Neural cell (in vitro differentiated cells): ENCODE data around the gene COLEC12. TPM values are rescaled to one million over a fixed set of nuclear protein-coding genes. Genes with fewer than 3 reads are reported as not detected.

Experiments
- H2AFZ ChIP-seq: fragments of 200-600, 300-800 bp; sonication (generic), shearing (Covaris generic); 2 replicates; pipeline ENCODE4 v1.6.0; 2014; ENCODE audit warnings: low read depth, mild to moderate bottlenecking, antibody characterized with exemption, low read length, moderate library complexity
- H3F3A ChIP-seq: fragments of 200-600 bp; shearing (Covaris generic); 2 replicates; pipeline ENCODE4 v1.6.1; 2016; ENCODE audit warnings: mild to moderate bottlenecking, moderate library complexity, mixed read lengths, antibody characterized with exemption, low read length; ENCODE audit not compliant: insufficient read depth, poor library complexity, severe bottlenecking
- H3K27ac ChIP-seq: fragments of 200-600, 300-800 bp; sonication (generic), shearing (Covaris generic); 2 replicates; pipeline ENCODE4 v1.5.1; 2014; ENCODE audit warnings: mild to moderate bottlenecking, low read length, moderate library complexity
- H3K27me3 ChIP-seq: fragments of 300-800, 200-600 bp; sonication (generic), shearing (Covaris generic); 2 replicates; pipeline ENCODE4 v1.6.0; 2014; ENCODE audit warnings: mild to moderate bottlenecking, low read depth, low read length, moderate library complexity; ENCODE audit not compliant: insufficient read depth
- H3K36me3 ChIP-seq: fragments of 300-800, 200-600 bp; sonication (generic), shearing (Covaris generic); 2 replicates; pipeline ENCODE4 v1.5.1; 2014; ENCODE audit warnings: mild to moderate bottlenecking, antibody characterized with exemption, low read length, moderate library complexity; ENCODE audit not compliant: insufficient read depth
- H3K4me2 ChIP-seq: fragments of 300-800, 200-600 bp; sonication (generic), shearing (Covaris generic); 2 replicates; pipeline ENCODE4 v1.6.0; 2014; ENCODE audit warnings: mild to moderate bottlenecking, low read length
- H3K4me3 ChIP-seq: fragments of 300-800, 200-600 bp; sonication (generic), shearing (Covaris generic); 2 replicates; pipeline ENCODE4 v1.5.1; 2014; ENCODE audit warnings: mild to moderate bottlenecking, low read length, moderate library complexity
- H3K79me2 ChIP-seq: fragments of 200-600 bp; shearing (Covaris generic); replicated peaks from 2 replicates; pipeline ENCODE4 v1.6.0; 2014; ENCODE audit warnings: mild to moderate bottlenecking, low read length, moderate library complexity; ENCODE audit not compliant: insufficient read depth
- H3K9ac ChIP-seq: fragments of 300-800, 200-600 bp; sonication (generic), shearing (Covaris generic); 2 replicates; pipeline ENCODE4 v1.6.1; 2016; ENCODE audit warnings: mild to moderate bottlenecking, low read length, mixed read lengths
- H3K9me2 ChIP-seq: fragments of 200-600 bp; shearing (Covaris generic); 2 replicates; pipeline ENCODE4 v1.6.1; 2016; ENCODE audit warnings: mild to moderate bottlenecking, low read length, mixed read lengths; ENCODE audit not compliant: insufficient read depth
- H3K9me3 ChIP-seq: fragments of 200-600, 300-800 bp; sonication (generic), shearing (Covaris generic); 2 replicates; pipeline ENCODE4 v1.6.1; 2016; ENCODE audit warnings: mild to moderate bottlenecking, mixed run types, low read length, moderate library complexity, mixed read lengths
- H4K20me1 ChIP-seq: fragments of 200-600 bp; shearing (Covaris generic); 2 replicates; pipeline ENCODE4 v1.6.1; 2016; ENCODE audit warnings: mild to moderate bottlenecking, mixed run types; ENCODE audit not compliant: insufficient read depth
- CTCF ChIP-seq: fragments of 450-650 bp; IDR thresholded peaks from 2 replicates; pipeline ENCODE4 v1.5.1; 2014; ENCODE audit warnings: antibody characterized with exemption, mild to moderate bottlenecking, moderate library complexity; ENCODE audit not compliant: poor library complexity, severe bottlenecking
- EP300 ChIP-seq: fragments of 450-650 bp; conservative IDR thresholded peaks from 2 replicates; pipeline ENCODE4 v1.6.1; 2014; ENCODE audit warnings: antibody characterized with exemption, mild to moderate bottlenecking, moderate library complexity; ENCODE audit not compliant: poor library complexity, severe bottlenecking
- EZH2 ChIP-seq: fragments of 200-600, 300-800 bp; shearing (Covaris generic), sonication (generic); IDR thresholded peaks from 2 replicates; pipeline ENCODE4 v1.6.1; 2014; ENCODE audit warnings: antibody characterized with exemption, low read length, borderline replicate concordance, mild to moderate bottlenecking; ENCODE audit not compliant: insufficient read depth, poor library complexity, severe bottlenecking
- MXI1 ChIP-seq: fragments of 450-650 bp; conservative IDR thresholded peaks from 2 replicates; pipeline ENCODE4 v1.6.1; 2014; ENCODE audit warnings: antibody characterized with exemption, mild to moderate bottlenecking; ENCODE audit not compliant: poor library complexity, severe bottlenecking
- POLR2AphosphoS5 ChIP-seq: IDR thresholded peaks from 2 replicates; pipeline ENCODE4 v1.6.1; 2012
- RAD21 ChIP-seq: fragments of 450-650 bp; conservative IDR thresholded peaks from 2 replicates; pipeline ENCODE4 v1.6.1; 2014; ENCODE audit warnings: antibody characterized with exemption, mild to moderate bottlenecking, moderate library complexity
- REST ChIP-seq: IDR thresholded peaks from 2 replicates; pipeline ENCODE4 v1.6.1; 2012; ENCODE audit warnings: borderline replicate concordance
- SMC3 ChIP-seq: fragments of 450-650 bp; conservative IDR thresholded peaks from 2 replicates; pipeline ENCODE4 v1.6.1; 2014; ENCODE audit warnings: antibody characterized with exemption, mild to moderate bottlenecking, moderate library complexity; ENCODE audit not compliant: poor library complexity
- TAF1 ChIP-seq: IDR thresholded peaks from 2 replicates; pipeline ENCODE4 v1.6.1; 2012; ENCODE audit warnings: low read depth
- polyA plus RNA-seq: library from polyadenylated mRNA; depleted of rRNA; stranded (reverse); fragments of >200 nt; gene quantifications from 2 replicates; pipeline ENCODE4 v1.2.3, GENCODE V29; 2014

Gene COLEC12
- polyA plus RNA-seq, 1 donor from 2014 or later, result 0.42 TPM

DNA sequence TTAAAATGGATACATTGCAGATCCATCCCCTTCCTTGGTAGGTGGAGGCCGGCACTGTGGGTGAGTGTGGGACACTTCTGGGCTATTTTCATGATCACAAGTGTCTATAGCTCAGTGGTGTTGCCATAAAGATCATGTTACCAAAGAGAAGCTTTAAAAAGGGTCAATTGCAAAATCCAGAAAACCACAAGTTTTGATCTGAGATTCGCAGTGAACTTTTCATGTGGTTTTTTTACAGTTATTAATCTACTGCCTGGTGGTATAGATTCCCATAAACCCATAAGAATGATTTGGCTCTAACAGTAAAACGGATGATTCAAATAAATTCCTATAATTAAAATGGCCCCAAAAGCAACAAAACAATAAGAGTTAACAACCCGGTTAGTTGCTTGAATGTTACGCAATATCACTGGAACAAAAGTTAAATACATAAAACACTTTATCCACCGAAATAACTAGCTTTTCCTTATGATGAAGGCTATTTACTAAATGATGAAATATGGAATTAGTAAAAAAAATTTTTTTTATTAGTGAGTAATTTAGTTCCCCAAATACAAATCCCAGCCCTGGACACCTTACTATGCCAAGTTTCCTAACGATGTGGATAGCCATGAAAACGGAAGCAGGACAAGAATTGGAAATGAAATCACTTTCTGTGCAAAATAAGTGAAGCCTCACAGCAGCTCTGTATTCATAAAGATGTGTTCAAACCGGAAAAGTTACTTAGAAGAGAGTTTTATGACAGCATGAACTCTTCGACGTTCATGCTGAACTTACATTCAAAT lies 137.0 kb downstream of the COLEC12 start:
- H3K4me2 ChIP-seq, result no peak overlapping the region
- H3F3A ChIP-seq, result no peaks in the 10 kb centered on the region
- no peaks in the 10 kb centered on the region for H4K20me1 ChIP-seq
- TF ChIP-seq MXI1 (no peak), EZH2 (no peak), REST (no peak), POLR2AphosphoS5 (no peak), CTCF (no peak), RAD21 (no peak), TAF1 (no peak), EP300 (no peak), SMC3 (no peak)
- H3K9ac ChIP-seq, result no peak overlapping the region
- no peaks in the 10 kb centered on the region for H3K79me2 ChIP-seq
- H3K27ac ChIP-seq, result no peak overlapping the region
- H3K4me3 ChIP-seq, result no peak overlapping the region
- no peaks in the 10 kb centered on the region for H3K9me2 ChIP-seq
- H3K9me3 ChIP-seq, result no peaks in the 10 kb centered on the region
- no peak overlapping the region for H2AFZ ChIP-seq
- no peaks in the 10 kb centered on the region for H3K36me3 ChIP-seq
- no peaks in the 10 kb centered on the region for H3K27me3 ChIP-seq

DNA sequence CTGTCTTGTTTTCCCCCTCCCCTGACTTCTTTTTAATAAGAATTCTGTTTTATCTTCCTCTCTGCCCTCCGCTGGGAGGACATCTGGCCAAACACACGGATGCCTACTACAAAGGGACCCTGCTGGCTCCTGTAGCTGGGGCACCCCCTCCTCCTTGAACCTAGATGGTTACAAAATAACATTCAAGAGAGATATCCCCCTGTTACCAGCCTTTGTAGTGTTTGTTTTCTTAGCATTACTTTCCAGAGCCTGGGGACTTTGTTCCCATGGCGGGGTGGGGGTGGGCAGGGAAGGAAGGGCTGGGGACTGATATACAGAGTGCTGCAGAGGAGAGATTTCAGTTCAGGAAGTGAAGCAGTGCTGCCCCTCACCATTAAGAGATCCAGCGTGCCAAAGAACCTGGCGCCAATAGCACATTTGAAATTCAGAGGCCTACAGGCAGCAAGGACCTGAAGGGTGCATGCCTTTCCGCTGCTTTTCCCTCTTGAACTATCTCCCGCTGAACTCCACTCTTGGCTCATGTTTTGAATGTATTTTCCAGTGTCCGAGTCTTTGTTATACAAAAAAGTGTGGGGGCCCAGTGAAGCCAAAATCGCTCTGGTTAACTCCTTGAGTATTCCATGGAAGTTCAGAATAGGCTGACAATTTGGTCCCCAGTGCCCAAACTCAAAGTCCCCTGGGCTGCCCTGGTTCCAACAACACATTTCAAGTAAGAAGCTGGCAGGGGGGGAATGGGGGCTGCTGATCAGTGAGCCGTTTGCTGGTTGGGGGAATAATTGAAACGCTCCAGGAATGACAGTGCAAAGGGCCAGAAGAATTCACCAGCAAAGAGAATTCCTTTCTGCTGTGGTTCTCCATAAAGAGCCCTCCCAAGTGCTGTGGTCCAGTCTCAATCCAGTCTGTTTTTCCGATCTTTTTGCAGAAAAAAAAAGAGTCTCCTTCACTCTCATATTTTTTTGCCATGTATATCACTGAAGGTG lies 137.9 kb downstream of the COLEC12 start:
- Histone ChIP-seq H3F3A (no peaks in the 10 kb centered on the region), H3K27ac (no peak overlapping the region), H3K36me3 (no peaks in the 10 kb centered on the region), H2AFZ (no peak overlapping the region), H3K79me2 (no peaks in the 10 kb centered on the region), H4K20me1 (no peaks in the 10 kb centered on the region), H3K9ac (no peak overlapping the region), H3K4me3 (no peak overlapping the region), H3K9me3 (no peaks in the 10 kb centered on the region), H3K4me2 (no peak overlapping the region), H3K27me3 (no peaks in the 10 kb centered on the region), H3K9me2 (no peaks in the 10 kb centered on the region)
- TF ChIP-seq RAD21 (no peak), EZH2 (no peak), CTCF (no peak), EP300 (no peak), TAF1 (no peak), SMC3 (no peak), REST (no peak), POLR2AphosphoS5 (no peak), MXI1 (no peak)
